Colon (tissue), 2 donors: ENCODE measurements around the gene MCOLN1.
"Not testable (repeated sequence)": the region's sequence is repeated elsewhere in the genome, so short reads cannot be mapped to it uniquely, and the experiment has no call there.

ENCODE experiments used
- FAIRE-seq: peaks from 2 replicates; lab custom pipeline; 2012; peaks lifted over from hg19 to GRCh38; lab: Jason Lieb, UNC
- donor health status: control.
- donor health status: control.

Gene MCOLN1

GRCh38 chr19:7544626-7545025 is 22.2 kb downstream of the MCOLN1 start:
- FAIRE-seq: no peak

GRCh38 chr19:7545300-7545699 is 22.9 kb downstream of the MCOLN1 start:
- no peak for FAIRE-seq

- no peak for FAIRE-seq
Measured at GRCh38 chr19:7545904-7546303, 23.5 kb downstream of the MCOLN1 start.

GRCh38 chr19:7547159-7547558 is 24.7 kb downstream of the MCOLN1 start:
- no peak for FAIRE-seq

GRCh38 chr19:7549429-7550148 is 27.2 kb downstream of the MCOLN1 start:
- FAIRE-seq: no peak

- no peak for FAIRE-seq
Measured at GRCh38 chr19:7550169-7550770, 27.8 kb downstream of the MCOLN1 start.

GRCh38 chr19:7550987-7551761 is 28.8 kb downstream of the MCOLN1 start:
- FAIRE-seq: no peak

- FAIRE-seq: no peak
Measured at GRCh38 chr19:7552781-7553180, 30.4 kb downstream of the MCOLN1 start.

GRCh38 chr19:7554565-7554964 is 32.1 kb downstream of the MCOLN1 start:
- no peak for FAIRE-seq

GRCh38 chr19:7554990-7555864 is 32.8 kb downstream of the MCOLN1 start:
- no peak for FAIRE-seq

- FAIRE-seq: no peak
Measured at GRCh38 chr19:7556696-7557315, 34.4 kb downstream of the MCOLN1 start.

- FAIRE-seq: no peak
Measured at GRCh38 chr19:7558667-7559066, 36.2 kb downstream of the MCOLN1 start.

- no peak for FAIRE-seq
Measured at GRCh38 chr19:7559102-7559501, 36.7 kb downstream of the MCOLN1 start.

- FAIRE-seq: no peak
Measured at GRCh38 chr19:7560255-7560654, 37.8 kb downstream of the MCOLN1 start.

GRCh38 chr19:7561325-7561724 is 38.9 kb downstream of the MCOLN1 start:
- FAIRE-seq: no peak

- no peak for FAIRE-seq
Measured at GRCh38 chr19:7562646-7563393, 40.4 kb downstream of the MCOLN1 start.

GRCh38 chr19:7564866-7565265 is 42.4 kb downstream of the MCOLN1 start:
- FAIRE-seq: no peak

- FAIRE-seq: no peak
Measured at GRCh38 chr19:7565332-7565731, 42.9 kb downstream of the MCOLN1 start.

GRCh38 chr19:7570761-7571160 is 48.3 kb downstream of the MCOLN1 start:
- FAIRE-seq: no peak

- no peak for FAIRE-seq
Measured at GRCh38 chr19:7575434-7576040, 53.1 kb downstream of the MCOLN1 start.

GRCh38 chr19:7577422-7577821 is 55.0 kb downstream of the MCOLN1 start:
- FAIRE-seq: not testable (repeated sequence)
